CD14-positive monocyte (primary cell): Measurements from ENCODE around the gene LDB3. TPM values are rescaled to one million over a fixed set of nuclear protein-coding genes. Genes with fewer than 3 reads are reported as not detected.

Experiments
- DNase-seq, 3 donors: peaks; one replicate each; pipeline ENCODE4 v3.0.0-alpha.2; 2011 to 2022
- H2AFZ ChIP-seq: 2 replicates; pipeline ENCODE4 v1.6.0; 2012; ENCODE audit warnings: mild to moderate bottlenecking, low read depth, low read length, inconsistent platforms; ENCODE audit not compliant: insufficient read depth, poor library complexity, severe bottlenecking
- H3K27ac ChIP-seq, 2 donors: 1 replicate in 1 of 2; 2 replicates in 1 of 2; pipeline ENCODE4 v1.5.1; 2012 to 2013; ENCODE audit warnings: low read length in 2 of 2, control low read depth in 1 of 2, inconsistent platforms in 1 of 2, low read depth in 1 of 2, mild to moderate bottlenecking in 1 of 2
- H3K27me3 ChIP-seq, 2 donors: one replicate each; pipeline versions ENCODE4 v1.6.0 to v1.6.1; 2011 to 2013; ENCODE audit warnings: low read length in 2 of 2; ENCODE audit not compliant: control insufficient read depth in 2 of 2, insufficient read depth in 2 of 2
- H3K36me3 ChIP-seq, 2 donors: replicated peaks in 1 of 2; 1 replicate in 1 of 2; 2 replicates in 1 of 2; pipeline versions ENCODE4 v1.5.1 to v1.6.1; 2012 to 2013; ENCODE audit warnings: low read length in 2 of 2, control low read depth in 1 of 2, inconsistent platforms in 1 of 2, mild to moderate bottlenecking in 1 of 2; ENCODE audit not compliant: insufficient read depth in 2 of 2, control insufficient read depth in 1 of 2
- H3K4me1 ChIP-seq, 2 donors: 1 replicate in 1 of 2; 2 replicates in 1 of 2; pipeline versions ENCODE4 v1.5.1 to v1.6.1; 2012 to 2013; ENCODE audit warnings: low read length in 2 of 2, control low read depth in 1 of 2, inconsistent platforms in 1 of 2, mild to moderate bottlenecking in 1 of 2, moderate library complexity in 1 of 2; ENCODE audit not compliant: insufficient read depth in 2 of 2, control insufficient read depth in 1 of 2
- H3K4me2 ChIP-seq: replicated peaks from 2 replicates; pipeline ENCODE3; 2012; ENCODE audit warnings: low read length, moderate library complexity, mild to moderate bottlenecking; ENCODE audit not compliant: poor library complexity, severe bottlenecking; ENCODE audit errors: extremely low read depth
- H3K4me3 ChIP-seq, 3 experiments: fragments of 200-600 bp in 1 of 3; sonication (generic) in 1 of 3; replicated peaks in 1 of 3; 1 replicate in 2 of 3; 2 replicates in 1 of 3; pipeline ENCODE4 v1.5.1; 2011 to 2013; ENCODE audit warnings: low read length in 3 of 3, mild to moderate bottlenecking in 3 of 3, control low read depth in 2 of 3, low read depth in 2 of 3, inconsistent platforms in 1 of 3, moderate library complexity in 1 of 3
- H3K79me2 ChIP-seq: 2 replicates; pipeline ENCODE4 v1.6.0; 2012; ENCODE audit warnings: mild to moderate bottlenecking, control low read depth, inconsistent platforms, low read length, moderate library complexity; ENCODE audit not compliant: insufficient read depth
- H3K9ac ChIP-seq: 2 replicates; pipeline ENCODE4 v1.6.0; 2017; ENCODE audit warnings: low read length, mild to moderate bottlenecking; ENCODE audit not compliant: insufficient read depth, poor library complexity, severe bottlenecking
- H3K9me3 ChIP-seq, 2 donors: replicated peaks in 1 of 2; 1 replicate in 1 of 2; 2 replicates in 1 of 2; pipeline versions ENCODE4 v1.5.1 to v1.6.1; 2012 to 2013; ENCODE audit warnings: low read length in 2 of 2, control low read depth in 1 of 2; ENCODE audit not compliant: control insufficient read depth in 1 of 2, insufficient read depth in 1 of 2
- H4K20me1 ChIP-seq: 2 replicates; pipeline ENCODE4 v1.6.0; 2012; ENCODE audit warnings: mild to moderate bottlenecking, low read length, control low read depth, moderate library complexity; ENCODE audit not compliant: insufficient read depth
- H3K27ac Mint-ChIP-seq, 7 donors: one replicate each; pipeline ENCODE4 v1.8.0; 2020; ENCODE audit warnings: mild to moderate bottlenecking in 7 of 7, mixed read lengths in 7 of 7, moderate library complexity in 6 of 7, inconsistent platforms in 2 of 7
- H3K27me3 Mint-ChIP-seq, 3 donors: one replicate each; pipeline ENCODE4 v1.8.0; 2021 to 2022; ENCODE audit warnings: low read depth in 3 of 3, mild to moderate bottlenecking in 3 of 3, mixed read lengths in 3 of 3, moderate library complexity in 3 of 3, inconsistent platforms in 1 of 3
- H3K36me3 Mint-ChIP-seq, 2 donors: one replicate each; pipeline ENCODE4 v1.8.0; 2020; ENCODE audit warnings: mixed read lengths in 2 of 2, inconsistent platforms in 1 of 2, mild to moderate bottlenecking in 1 of 2
- H3K4me1 Mint-ChIP-seq: one replicate; pipeline ENCODE4 v1.8.0; 2020; ENCODE audit warnings: mild to moderate bottlenecking, mixed read lengths
- H3K4me3 Mint-ChIP-seq, 2 donors: one replicate each; pipeline ENCODE4 v1.8.0; 2020; ENCODE audit warnings: mild to moderate bottlenecking in 2 of 2, mixed read lengths in 2 of 2, moderate library complexity in 1 of 2
- H3K9me3 Mint-ChIP-seq, 7 donors: one replicate each; pipeline ENCODE4 v1.8.0; 2020 to 2022; ENCODE audit warnings: mixed read lengths in 7 of 7, mild to moderate bottlenecking in 6 of 7, moderate library complexity in 6 of 7, inconsistent platforms in 2 of 7
- WGBS: methylation state at CpG from one replicate; pipeline ENCODE4 v1.1.5; 2013; ENCODE audit warnings: missing lambda C conversion rate; ENCODE audit not compliant: insufficient coverage; 5-methylcytosine and 5-hydroxymethylcytosine counted together
- intact Hi-C, 2 donors: fragments of 100-400 bp; cut with micrococcal nuclease; formaldehyde crosslinking; loops; one replicate each; pipeline versions ENCODE4 v1.15.0 to v1.15.1; 2023
- polyA plus RNA-seq, 3 donors: library from polyadenylated mRNA; depleted of rRNA in 1 of 3; unstranded in 2 of 3; stranded (reverse) in 1 of 3; fragments of 300-500 nt in 2 of 3; fragments of >200 nt in 1 of 3; fragmentation: Illumina TruSeq in 2 of 3; gene quantifications; 1 replicate in 2 of 3; 2 replicates in 1 of 3; pipeline ENCODE4 v1.2.3, GENCODE V29; 2012 to 2021
- TF ChIP-seq, protein P1 (sequence below): fragments of 200-600 bp; IDR thresholded peaks from one replicate; pipeline ENCODE4 v1.8.0; 2022; ENCODE audit warnings: antibody characterized with exemption, mild to moderate bottlenecking

Gene LDB3
- polyA plus RNA-seq, 3 donors, result not detected

DNA sequence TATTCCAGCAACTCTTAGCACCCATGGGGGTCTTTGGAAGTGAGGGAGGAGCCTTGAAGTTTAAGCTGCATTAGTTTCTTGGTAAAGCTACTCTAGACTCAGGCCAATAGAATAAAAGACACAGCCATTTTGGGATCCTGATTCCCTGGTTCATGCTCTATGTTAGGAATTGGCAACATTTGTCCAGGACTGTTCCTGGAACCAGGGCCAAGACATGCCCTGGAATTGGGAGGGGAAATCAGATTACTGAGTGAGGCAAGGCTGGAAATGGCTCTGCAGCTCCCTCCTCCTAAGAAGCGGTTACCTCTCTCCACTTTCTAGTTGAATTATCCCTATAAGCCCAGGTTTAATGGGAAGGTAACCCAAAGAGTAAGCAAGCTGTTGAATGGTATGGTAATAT, 73.9 kb downstream of the LDB3 start:
- H3K4me2 ChIP-seq, result no peak overlapping the region
- Mint-ChIP-seq H3K4me1 (no peaks in the 10 kb centered on the region), H3K4me3 (no peak overlapping the region), H3K36me3 (no peaks in the 10 kb centered on the region), H3K9me3 (no peaks in the 10 kb centered on the region), H3K27ac (no peak overlapping the region), H3K27me3 (peaks cover 8 to 22% (median 9%) of the 10 kb centered on the region in 3 donors)
- H4K20me1 ChIP-seq, result no peaks in the 10 kb centered on the region
- no peak overlapping the region for H3K4me3 ChIP-seq
- H3K4me1 ChIP-seq, result no peaks in the 10 kb centered on the region
- H3K36me3 ChIP-seq, result no peaks in the 10 kb centered on the region
- intact Hi-C loops, result no loop called here
- H3K79me2 ChIP-seq, result no peaks in the 10 kb centered on the region
- no CpG with 5 or more reads among the region's 1 CpG for WGBS
- no peak for DNase-seq
- H3K27ac ChIP-seq, result no peak overlapping the region
- TF ChIP-seq, protein P1, sequence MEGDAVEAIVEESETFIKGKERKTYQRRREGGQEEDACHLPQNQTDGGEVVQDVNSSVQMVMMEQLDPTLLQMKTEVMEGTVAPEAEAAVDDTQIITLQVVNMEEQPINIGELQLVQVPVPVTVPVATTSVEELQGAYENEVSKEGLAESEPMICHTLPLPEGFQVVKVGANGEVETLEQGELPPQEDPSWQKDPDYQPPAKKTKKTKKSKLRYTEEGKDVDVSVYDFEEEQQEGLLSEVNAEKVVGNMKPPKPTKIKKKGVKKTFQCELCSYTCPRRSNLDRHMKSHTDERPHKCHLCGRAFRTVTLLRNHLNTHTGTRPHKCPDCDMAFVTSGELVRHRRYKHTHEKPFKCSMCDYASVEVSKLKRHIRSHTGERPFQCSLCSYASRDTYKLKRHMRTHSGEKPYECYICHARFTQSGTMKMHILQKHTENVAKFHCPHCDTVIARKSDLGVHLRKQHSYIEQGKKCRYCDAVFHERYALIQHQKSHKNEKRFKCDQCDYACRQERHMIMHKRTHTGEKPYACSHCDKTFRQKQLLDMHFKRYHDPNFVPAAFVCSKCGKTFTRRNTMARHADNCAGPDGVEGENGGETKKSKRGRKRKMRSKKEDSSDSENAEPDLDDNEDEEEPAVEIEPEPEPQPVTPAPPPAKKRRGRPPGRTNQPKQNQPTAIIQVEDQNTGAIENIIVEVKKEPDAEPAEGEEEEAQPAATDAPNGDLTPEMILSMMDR, result no peak
- H3K9ac ChIP-seq, result no peak overlapping the region
- no peaks in the 10 kb centered on the region for H3K27me3 ChIP-seq
- no peaks in the 10 kb centered on the region for H3K9me3 ChIP-seq
- no peak overlapping the region for H2AFZ ChIP-seq

DNA sequence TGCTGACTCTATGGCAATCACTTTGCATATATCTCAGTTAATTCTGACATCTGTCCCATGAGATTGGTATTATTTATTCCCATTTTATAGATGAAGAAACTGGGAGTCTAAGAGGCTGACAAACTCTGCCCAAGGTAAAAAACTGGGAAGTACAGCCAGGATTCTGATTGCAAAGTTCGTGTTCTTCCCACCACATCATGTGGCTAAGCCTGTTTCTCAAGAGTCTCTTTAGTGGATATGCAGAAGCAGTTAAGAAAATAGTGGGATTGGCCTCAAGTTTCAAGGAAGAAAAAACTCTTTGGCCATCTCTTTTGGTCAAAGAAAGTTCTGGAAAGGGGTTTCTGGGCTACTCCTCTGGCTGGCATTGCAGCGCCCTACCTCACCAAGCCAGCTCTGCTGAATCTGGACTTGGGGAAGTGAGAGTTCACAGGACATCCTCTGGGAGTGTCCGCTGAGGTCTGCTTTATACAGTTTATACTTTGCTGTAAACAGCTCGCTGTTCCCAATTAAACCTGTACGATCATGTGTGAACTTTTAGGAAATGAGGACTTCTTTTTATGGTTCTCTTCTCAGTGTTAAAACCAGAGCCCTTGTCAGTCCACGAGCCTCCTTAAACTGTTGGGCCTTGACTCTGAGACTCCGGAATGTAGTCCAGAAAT, 75.9 kb downstream of the LDB3 start:
- intact Hi-C loops, result no loop called here
- Mint-ChIP-seq H3K9me3 (no peaks in the 10 kb centered on the region), H3K27ac (no peak overlapping the region), H3K27me3 (peaks cover 7 to 26% (median 11%) of the 10 kb centered on the region in 3 donors), H3K4me3 (no peak overlapping the region), H3K36me3 (no peaks in the 10 kb centered on the region), H3K4me1 (peaks cover 2% of the 10 kb centered on the region)
- no peaks in the 10 kb centered on the region for H4K20me1 ChIP-seq
- no peaks in the 10 kb centered on the region for H3K79me2 ChIP-seq
- no peak overlapping the region for H3K4me2 ChIP-seq
- H3K27ac ChIP-seq, result no peak overlapping the region
- no peak overlapping the region for H3K4me3 ChIP-seq
- no peak for DNase-seq
- peaks cover 0 to 6% of the 10 kb centered on the region in 2 donors for H3K27me3 ChIP-seq
- no peaks in the 10 kb centered on the region for H3K4me1 ChIP-seq
- 100% methylated on average over 2 of the region's 7 CpGs for WGBS
- no peak overlapping the region for H2AFZ ChIP-seq
- no peak overlapping the region for H3K9ac ChIP-seq
- TF ChIP-seq, protein P1, result no peak
- no peaks in the 10 kb centered on the region for H3K9me3 ChIP-seq
- no peaks in the 10 kb centered on the region for H3K36me3 ChIP-seq
